Activated gamma-delta T cell treated with Interleukin-2 at 50 U/mL for 16 hours (primary cell): ENCODE data around the gene PRKG1.
"Not testable (repeated sequence)": the region's sequence is repeated elsewhere in the genome, so short reads cannot be mapped to it uniquely, and the experiment has no call there.

ENCODE experiments used
- DNase-seq: peaks from one replicate; pipeline ENCODE4 v3.0.0-alpha.2; 2020

Gene PRKG1

DNA sequence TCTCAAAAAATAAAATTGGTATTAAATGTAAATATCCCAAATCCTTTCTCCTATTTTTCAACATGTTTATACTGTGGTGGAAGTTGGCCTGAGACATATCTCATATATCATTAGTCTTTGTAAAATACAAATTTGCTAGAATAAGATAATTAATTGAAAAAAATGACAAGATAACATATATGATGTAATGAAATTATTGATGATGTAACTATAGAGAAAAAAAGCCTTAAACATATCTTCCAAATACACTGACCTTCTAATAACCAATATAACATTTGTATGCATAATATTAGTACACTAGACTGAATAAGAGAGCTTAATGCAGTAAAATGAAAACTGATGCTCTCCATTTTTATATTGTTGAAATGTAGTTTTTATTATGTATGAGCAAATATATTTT, 104.3 kb downstream of the PRKG1 start:
- no peak for DNase-seq

- DNase-seq, result no peak
Measured at GRCh38 chr10:51180141-51180540, 105.9 kb downstream of the PRKG1 start.

DNA sequence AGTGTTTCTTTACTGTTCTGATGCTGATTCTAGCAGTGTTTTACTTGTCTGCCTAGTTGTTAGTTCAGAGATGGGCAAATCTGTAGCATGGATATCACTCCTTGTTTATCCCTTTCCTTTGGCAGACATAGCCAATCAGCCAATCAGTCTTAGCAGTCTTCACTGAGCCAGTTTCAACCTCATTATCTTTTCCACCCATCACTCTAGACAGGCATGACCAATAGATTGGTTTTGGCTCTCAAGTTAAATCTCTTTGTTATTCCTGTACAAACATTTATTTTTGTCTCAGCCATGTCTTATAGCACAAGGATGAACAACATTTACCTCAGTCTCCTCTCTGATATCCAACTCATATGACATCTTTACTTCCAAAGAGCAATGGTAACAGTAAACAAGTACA, 109.5 kb downstream of the PRKG1 start:
- no peak for DNase-seq

DNA sequence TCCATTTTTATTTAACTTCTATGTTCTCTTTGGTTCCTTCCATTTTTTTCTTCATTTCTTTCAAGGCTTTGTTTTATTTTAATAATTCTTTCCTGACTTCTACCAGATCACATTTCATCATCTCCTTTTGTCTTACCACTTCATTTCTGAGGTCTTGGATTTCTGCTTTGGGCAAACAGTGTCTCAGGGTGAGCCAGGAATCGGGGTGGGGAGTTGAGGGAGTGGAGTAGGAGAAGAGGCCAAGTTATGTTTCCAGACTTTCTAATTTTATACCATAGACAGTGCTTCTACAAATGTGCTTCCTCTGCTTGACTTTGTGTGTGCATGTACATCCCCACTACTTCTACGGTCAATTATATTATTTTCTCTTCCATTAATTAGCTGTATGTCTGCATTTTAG, 112.1 kb downstream of the PRKG1 start:
- no peak for DNase-seq

GRCh38 chr10:51188008-51188407, 113.7 kb downstream of the PRKG1 start:
- DNase-seq, result no peak

DNA sequence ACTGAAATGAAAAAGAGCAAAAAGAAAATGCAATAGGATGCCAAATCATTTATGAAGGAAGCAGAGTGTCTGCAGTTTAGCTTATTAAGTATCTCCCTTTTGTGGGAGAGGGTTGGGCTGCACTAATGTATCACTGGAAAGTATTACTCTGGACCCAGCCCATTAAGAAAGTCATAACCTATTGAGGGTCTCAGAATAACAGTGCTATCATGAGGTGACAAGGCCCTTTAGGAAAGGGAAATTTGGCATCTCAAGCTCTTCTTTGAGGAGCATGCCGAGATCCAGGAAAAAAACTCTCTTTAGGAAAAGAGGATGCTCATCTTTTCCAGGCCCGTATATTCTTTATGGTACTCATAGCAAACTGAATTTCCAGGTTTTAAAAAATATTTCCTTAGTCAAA, 114.6 kb downstream of the PRKG1 start:
- DNase-seq, result no peak

- no peak for DNase-seq
Measured at GRCh38 chr10:51196508-51197175, 122.4 kb downstream of the PRKG1 start.

DNA sequence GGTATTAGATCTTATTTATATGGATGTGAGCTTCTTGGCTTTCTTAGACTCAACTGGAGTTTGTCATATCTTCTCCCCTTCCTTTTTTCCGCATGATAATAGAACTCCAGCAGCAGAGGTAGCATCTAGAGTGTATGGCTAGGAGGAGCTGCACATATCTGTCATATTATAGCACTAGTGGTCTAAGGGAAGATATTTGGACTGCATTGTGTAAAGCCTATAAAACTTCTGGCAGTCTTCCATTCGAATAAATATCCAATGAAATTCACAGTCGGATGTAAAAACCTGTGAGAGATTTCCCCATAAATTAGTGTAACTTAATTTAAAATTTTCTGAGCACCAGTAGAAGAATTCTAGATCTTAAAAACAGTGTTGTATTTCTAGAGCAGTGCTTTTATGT, 123.9 kb downstream of the PRKG1 start:
- no peak for DNase-seq

GRCh38 chr10:51201947-51202346, 127.7 kb downstream of the PRKG1 start:
- DNase-seq, result no peak

DNA sequence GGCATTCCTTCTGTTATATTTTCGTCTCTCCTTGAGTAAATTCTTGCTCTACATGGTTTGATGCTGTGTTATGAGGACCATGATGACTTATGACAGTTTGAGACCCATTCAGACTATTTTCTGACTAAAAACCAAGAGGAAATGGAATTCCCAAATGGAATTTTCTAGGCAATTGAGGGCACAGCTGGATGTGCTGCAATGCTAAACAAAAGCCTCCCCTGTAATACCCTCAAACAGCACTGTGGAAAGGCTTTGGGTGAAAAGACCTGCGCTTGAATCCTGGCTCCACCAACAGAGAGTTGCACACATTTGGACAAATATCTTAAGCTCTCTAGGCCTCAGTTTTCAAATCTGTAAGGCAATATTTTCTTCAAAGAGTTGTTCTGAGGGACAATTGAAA, 129.1 kb downstream of the PRKG1 start:
- DNase-seq, result no peak

GRCh38 chr10:51204066-51204465, 129.8 kb downstream of the PRKG1 start:
- no peak for DNase-seq

DNA sequence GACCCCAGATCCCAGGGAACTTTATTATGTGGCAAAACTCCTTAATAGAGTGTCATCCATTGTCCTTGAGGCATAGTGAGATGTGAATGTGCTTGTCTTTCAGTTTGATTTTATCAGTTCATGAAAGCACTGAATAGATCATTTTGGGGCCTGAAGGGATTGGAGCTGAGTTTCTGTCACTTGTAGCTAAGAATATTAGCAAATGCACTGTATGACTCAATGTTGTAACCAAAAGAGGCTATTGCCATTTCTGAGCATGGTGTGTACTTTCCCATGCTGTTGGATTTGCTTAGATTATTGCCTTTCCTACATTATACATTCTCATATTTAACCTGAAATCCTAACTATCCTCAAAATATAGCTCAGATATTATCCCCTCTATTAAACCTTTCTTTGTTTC, 130.4 kb downstream of the PRKG1 start:
- no peak for DNase-seq

DNA sequence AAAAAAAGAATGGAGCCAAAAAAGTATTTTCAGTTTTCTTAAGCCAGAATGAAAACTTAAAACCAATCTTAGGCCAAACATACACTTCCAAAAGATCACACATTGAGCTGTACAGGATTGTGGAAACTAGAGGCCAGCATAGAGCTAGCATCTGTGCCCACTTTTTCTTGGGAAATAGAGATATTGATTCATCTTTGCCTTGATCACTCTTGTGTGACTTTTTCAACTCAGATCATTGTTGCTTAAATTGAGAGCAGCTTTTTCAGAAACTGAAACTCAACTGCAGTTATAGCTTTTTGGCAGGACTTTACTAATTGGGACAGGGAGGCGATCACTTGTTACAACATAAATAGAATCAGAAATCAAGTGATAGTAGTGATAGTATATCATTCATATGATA, 132.2 kb downstream of the PRKG1 start:
- DNase-seq, result no peak

GRCh38 chr10:51212937-51213336, 138.7 kb downstream of the PRKG1 start:
- DNase-seq, result not testable (repeated sequence)

DNA sequence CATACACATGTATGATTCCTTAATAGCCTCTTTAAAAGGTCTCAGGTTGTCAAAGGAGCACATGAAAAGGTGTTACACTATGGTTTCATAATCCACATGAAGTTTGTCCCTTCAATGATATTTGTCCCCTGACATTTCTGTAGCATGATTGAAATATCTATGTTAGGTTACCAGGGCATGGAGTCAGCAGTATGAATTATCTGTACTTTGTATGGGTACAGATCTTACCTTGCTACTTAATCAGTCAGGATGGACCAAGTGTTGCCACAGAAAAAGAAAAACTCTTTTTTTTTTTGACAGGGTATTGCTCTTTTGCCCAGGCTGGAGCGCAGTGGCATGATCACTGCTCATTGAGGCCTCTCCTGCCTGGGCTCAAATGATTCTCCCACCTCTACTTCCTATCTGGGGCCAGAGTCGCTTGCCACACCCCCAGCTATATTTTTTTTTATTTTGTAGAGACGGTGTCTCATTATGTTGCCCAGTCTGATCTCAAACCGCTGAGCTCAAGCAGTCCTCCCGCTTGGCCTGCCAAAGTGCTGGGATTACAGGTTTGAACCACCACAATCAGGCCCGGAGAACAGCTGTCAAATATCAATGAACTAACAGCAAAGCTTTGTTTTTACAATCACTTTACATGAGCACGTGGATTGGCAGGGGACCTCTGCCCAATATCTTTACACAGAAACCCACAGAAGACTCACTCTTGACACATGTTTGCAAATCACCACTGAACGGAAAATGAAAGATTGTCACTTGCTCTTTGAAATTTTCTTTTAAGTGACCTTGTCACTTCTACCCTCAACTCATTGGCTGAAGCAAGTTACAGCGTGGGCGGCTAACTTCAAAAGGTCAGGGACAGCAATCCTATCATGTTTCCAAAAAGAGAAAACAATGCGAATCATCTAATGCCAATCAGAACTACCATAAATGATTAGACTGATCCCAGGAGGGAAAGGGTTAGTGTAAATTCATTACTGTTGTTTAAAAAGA, 140.2 kb downstream of the PRKG1 start:
- no peak for DNase-seq

DNA sequence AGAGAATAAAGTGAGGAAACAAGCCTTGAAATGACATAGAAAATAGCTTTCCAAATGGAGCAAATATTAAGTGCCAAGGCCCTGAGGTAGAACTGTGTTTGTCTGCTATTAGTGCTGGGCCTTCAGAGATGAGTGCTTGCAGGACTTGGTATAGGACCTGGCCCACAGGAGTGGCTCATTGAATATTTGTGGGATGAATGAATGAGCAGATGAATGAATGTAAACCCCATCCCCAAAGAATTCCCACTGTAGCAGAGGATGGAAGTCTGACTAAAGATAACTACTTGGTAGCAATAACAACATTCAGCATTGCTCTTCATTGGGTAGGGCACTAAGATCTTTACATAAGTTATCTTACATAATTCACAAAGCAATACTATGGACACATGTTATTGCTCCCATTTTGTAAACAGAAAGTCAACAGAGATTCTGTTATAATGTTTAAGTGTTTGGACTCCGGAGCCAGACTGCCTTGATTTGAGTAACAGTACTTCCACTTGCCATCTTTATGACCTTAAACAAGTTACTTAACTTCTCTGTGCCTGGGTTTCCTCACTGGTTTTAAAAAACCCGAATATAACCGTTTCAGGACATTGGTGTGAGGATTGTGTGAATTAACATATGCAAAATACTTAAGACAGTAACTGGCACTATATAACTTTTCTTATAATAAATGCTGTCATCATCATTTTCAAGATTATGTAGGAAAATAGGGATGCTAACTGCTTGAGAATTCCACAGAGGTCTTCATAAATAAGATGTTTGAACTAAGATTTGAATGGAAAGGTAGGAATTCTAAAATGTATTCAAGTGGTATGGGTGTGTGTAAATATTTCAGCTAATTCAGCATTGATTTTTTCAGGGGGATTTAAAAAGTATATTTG, 141.9 kb downstream of the PRKG1 start:
- no peak for DNase-seq

- no peak for DNase-seq
Measured at GRCh38 chr10:51217505-51217904, 143.2 kb downstream of the PRKG1 start.

- DNase-seq, result no peak
Measured at GRCh38 chr10:51224671-51225161, 150.4 kb downstream of the PRKG1 start.

GRCh38 chr10:51227897-51228713, 153.8 kb downstream of the PRKG1 start:
- DNase-seq, result no peak

DNA sequence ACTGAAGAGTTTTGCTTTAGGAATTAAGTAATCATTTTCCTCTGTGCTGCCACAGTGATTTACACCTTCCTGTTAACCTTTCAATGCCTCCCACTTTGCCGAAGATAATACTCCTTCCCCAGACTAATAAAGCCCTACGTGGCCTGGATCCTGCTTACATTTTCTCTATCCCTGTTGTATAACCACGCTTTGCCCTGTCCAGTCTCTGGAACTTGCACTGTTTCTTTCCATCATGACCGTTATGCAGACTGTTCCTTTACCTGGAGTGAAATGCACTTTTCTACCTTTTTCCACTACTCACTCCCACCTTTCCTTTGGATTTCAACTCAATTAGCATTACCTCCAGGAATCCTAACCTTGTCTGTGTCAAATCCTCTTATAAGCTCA, 154.4 kb downstream of the PRKG1 start:
- no peak for DNase-seq

DNA sequence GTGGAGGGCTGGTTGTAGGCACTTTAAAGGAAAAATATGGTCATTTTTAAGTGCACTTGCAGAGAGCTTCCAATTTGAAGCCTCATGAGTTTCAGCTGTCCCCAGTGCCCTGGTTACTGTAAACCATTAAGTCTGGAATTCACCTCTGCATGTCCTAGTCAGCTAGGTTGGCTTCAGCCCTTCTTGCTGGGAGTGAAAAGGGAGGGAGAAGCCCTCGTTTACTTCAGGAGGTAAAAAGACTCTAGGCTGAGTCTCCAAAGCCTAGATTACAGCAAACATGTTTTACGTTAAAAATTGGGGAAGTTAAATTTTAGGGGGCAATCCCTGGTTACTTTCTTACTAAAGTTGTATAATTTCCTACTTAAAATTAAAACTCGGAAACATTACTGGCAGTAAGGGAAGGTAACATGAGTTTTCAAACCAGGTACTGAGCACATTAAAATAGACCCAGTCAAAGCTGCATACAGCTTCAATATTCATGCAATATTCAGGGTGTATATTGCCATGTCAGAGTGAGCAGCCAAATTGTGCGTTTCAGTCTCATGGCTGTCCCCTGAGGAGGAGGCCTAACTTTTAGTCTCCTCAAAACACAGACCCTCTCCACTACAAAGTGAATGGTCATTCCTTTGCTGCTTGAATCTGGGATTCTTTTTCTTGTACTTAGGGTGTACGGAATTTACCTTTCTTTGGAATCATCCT, 156.7 kb downstream of the PRKG1 start:
- DNase-seq, result no peak

GRCh38 chr10:51231754-51232153, 157.5 kb downstream of the PRKG1 start:
- DNase-seq, result no peak
